Testis (tissue), 2 donors: Measurements from ENCODE around the gene AIG1.

Experiments used
- POLR2A ChIP-seq: fragments of 450-650 bp; IDR thresholded peaks from one replicate; pipeline ENCODE4 v1.6.1; 2017; ENCODE audit warnings: antibody characterized with exemption, mild to moderate bottlenecking, moderate library complexity
- TF ChIP-seq, protein P1 (sequence below), 3 experiments: fragments of 450-650 bp in 2 of 3; fragments of 200-600 bp in 1 of 3; sonication (generic) in 1 of 3; IDR thresholded peaks; one replicate each; pipeline ENCODE4 v1.5.1; 2016 to 2019; ENCODE audit warnings: antibody characterized with exemption in 3 of 3, mild to moderate bottlenecking in 2 of 3, moderate library complexity in 1 of 3

DNA sequence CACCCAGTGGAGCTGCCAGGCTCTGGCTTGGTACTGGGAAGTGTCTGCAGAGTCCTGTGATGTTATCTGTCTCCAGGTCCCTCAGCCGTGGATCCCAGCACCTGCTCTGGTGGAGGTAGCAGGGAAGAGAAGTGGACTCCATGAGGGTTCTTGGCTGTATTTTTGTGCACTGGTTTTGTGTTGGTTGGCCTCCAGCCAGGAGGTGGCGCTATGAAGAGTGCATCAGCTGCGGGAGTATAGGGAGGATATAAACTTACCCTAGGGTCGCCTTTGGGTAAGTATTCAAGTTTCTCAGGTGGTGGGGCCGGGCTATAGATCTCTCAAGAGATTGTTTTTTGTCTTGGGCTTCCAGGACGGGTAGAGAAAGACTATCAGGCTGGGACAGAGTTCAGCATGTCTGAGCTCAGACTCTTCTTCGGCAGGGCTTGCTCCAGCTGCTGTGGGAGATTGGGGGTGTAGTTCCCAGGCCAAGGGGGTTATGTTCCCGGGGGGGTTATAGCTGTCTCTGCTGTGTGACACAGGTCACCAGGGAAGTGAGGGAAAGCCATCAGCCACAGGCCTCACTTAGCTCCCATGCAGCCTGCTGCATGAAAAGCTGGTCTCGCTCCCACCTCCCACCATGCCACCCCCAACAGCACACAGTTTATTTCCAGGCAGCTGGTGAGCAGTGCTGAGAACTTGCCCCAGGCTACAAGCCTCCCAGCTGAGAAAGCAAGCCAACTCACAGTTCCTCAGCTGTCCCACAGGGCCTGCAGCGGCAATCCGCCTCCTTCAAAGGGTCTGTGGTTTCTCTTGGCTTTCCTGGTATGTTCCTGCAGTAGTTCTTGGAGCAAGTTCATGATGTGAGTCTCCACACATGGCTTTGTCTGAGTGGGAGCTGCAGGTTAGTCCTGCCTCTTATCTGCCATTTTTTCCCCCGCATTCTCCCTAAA lies 115.7 kb downstream of the AIG1 start:
- TF ChIP-seq, protein P1, sequence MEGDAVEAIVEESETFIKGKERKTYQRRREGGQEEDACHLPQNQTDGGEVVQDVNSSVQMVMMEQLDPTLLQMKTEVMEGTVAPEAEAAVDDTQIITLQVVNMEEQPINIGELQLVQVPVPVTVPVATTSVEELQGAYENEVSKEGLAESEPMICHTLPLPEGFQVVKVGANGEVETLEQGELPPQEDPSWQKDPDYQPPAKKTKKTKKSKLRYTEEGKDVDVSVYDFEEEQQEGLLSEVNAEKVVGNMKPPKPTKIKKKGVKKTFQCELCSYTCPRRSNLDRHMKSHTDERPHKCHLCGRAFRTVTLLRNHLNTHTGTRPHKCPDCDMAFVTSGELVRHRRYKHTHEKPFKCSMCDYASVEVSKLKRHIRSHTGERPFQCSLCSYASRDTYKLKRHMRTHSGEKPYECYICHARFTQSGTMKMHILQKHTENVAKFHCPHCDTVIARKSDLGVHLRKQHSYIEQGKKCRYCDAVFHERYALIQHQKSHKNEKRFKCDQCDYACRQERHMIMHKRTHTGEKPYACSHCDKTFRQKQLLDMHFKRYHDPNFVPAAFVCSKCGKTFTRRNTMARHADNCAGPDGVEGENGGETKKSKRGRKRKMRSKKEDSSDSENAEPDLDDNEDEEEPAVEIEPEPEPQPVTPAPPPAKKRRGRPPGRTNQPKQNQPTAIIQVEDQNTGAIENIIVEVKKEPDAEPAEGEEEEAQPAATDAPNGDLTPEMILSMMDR (IDR thresholded peaks at IDR 0.05), result peak in 1 of 3 experiments; percentile 26
- no peak for TF ChIP-seq POLR2A
